SK-N-SH (cell line): ENCODE measurements around the gene KCNN3. TPM values are rescaled to one million over a fixed set of nuclear protein-coding genes. Genes with fewer than 3 reads are reported as not detected.

Source experiments
- CTCF ChIA-PET: fragments of 300-600, 350-600 bp; formaldehyde crosslinking; extraction: SDS; loops from one replicate; lab custom pipeline; 2021; lab: Yijun Ruan, JAX
- POLR2A ChIA-PET: fragments of 350-600 bp; sonication (Branson Sonifier 250); formaldehyde crosslinking; extraction: SDS; loops from one replicate; lab custom pipeline; 2020; ENCODE audit warnings: antibody characterized with exemption, inconsistent platforms; lab: Yijun Ruan, JAX
- DNase-seq: peaks from one replicate; pipeline ENCODE4 v3.0.0; 2012
- H2AFZ ChIP-seq: fragments of 200-600 bp; sonication (generic); 2 replicates; pipeline ENCODE4 v1.8.1; 2016; ENCODE audit warnings: antibody characterized with exemption, mild to moderate bottlenecking, low read depth
- H3F3A ChIP-seq: fragments of 200-600 bp; sonication (generic); replicated peaks from 2 replicates; pipeline ENCODE3; 2016; ENCODE audit warnings: antibody characterized with exemption, mild to moderate bottlenecking; ENCODE audit not compliant: insufficient read depth
- H3K27ac ChIP-seq, 2 experiments: fragments of 200-500 bp in 1 of 2; fragments of 200-600 bp in 1 of 2; sonication (Bioruptor generic) in 1 of 2; sonication (generic), shearing (Covaris generic) in 1 of 2; 2 replicates each; pipeline versions ENCODE4 v1.5.1 to v1.6.1; 2014 to 2016; ENCODE audit warnings: low read depth in 2 of 2, inconsistent platforms in 1 of 2, low read length in 1 of 2, mild to moderate bottlenecking in 1 of 2, mixed read lengths in 1 of 2
- H3K27me3 ChIP-seq: fragments of 200-600 bp; sonication (generic), shearing (Covaris generic); 2 replicates; pipeline ENCODE4 v1.6.1; 2016; ENCODE audit warnings: mixed run types; ENCODE audit not compliant: insufficient read depth
- H3K36me3 ChIP-seq, 2 experiments: fragments of 200-500 bp in 1 of 2; fragments of 200-600 bp in 1 of 2; sonication (Bioruptor generic) in 1 of 2; sonication (generic) in 1 of 2; replicated peaks in 1 of 2; 2 replicates each; pipeline versions ENCODE3 to v1.5.1; 2014 to 2016; ENCODE audit warnings: low read length in 1 of 2, mild to moderate bottlenecking in 1 of 2; ENCODE audit not compliant: insufficient read depth in 2 of 2, control insufficient read depth in 1 of 2
- H3K4me1 ChIP-seq, 2 experiments: fragments of 200-500 bp in 1 of 2; fragments of 200-600 bp in 1 of 2; sonication (Bioruptor generic) in 1 of 2; sonication (generic), shearing (Covaris generic) in 1 of 2; 2 replicates each; pipeline versions ENCODE4 v1.5.1 to v1.6.1; 2014 to 2016; ENCODE audit warnings: low read depth in 1 of 2, low read length in 1 of 2, mixed run types in 1 of 2; ENCODE audit not compliant: insufficient read depth in 2 of 2, control insufficient read depth in 1 of 2
- H3K4me2 ChIP-seq: fragments of 200-600 bp; sonication (generic), shearing (Covaris generic); 2 replicates; pipeline ENCODE4 v1.6.1; 2017; ENCODE audit warnings: mixed run types
- H3K4me3 ChIP-seq, 2 experiments: fragments of 200-500 bp in 1 of 2; fragments of 200-600 bp in 1 of 2; sonication (Bioruptor generic) in 1 of 2; sonication (generic), shearing (Covaris generic) in 1 of 2; 2 replicates each; pipeline versions ENCODE4 v1.5.1 to v1.8.1; 2014 to 2016; ENCODE audit warnings: low read depth in 2 of 2, inconsistent platforms in 1 of 2, low read length in 1 of 2, mild to moderate bottlenecking in 1 of 2, mixed read lengths in 1 of 2, moderate library complexity in 1 of 2
- H3K79me2 ChIP-seq: fragments of 200-600 bp; sonication (generic); 2 replicates; pipeline ENCODE4 v1.8.1; 2017; ENCODE audit warnings: mild to moderate bottlenecking; ENCODE audit not compliant: insufficient read depth
- H3K9ac ChIP-seq: fragments of 200-600 bp; sonication (generic); 2 replicates; pipeline ENCODE4 v1.6.1; 2017; ENCODE audit warnings: mixed run types
- H3K9me2 ChIP-seq: fragments of 200-600 bp; sonication (generic); 2 replicates; pipeline ENCODE4 v1.6.1; 2017; ENCODE audit warnings: mixed run types
- H3K9me3 ChIP-seq: fragments of 200-600 bp; sonication (generic); 2 replicates; pipeline ENCODE4 v1.6.1; 2017; ENCODE audit warnings: mixed run types, mild to moderate bottlenecking, moderate library complexity
- H4K20me1 ChIP-seq: fragments of 200-600 bp; sonication (generic); 2 replicates; pipeline ENCODE4 v1.6.1; 2017; ENCODE audit warnings: mild to moderate bottlenecking, mixed run types; ENCODE audit not compliant: insufficient read depth
- CHD2 ChIP-seq: fragments of 150-350 bp; IDR thresholded peaks from 2 replicates; pipeline ENCODE4 v1.6.1; 2018; ENCODE audit warnings: low read length; ENCODE audit not compliant: partially characterized antibody
- ELF1 ChIP-seq: IDR thresholded peaks from 2 replicates; pipeline ENCODE4 v1.4.0; 2012
- EZH2phosphoT487 ChIP-seq: fragments of 200-600 bp; sonication (generic); IDR thresholded peaks from 2 replicates; pipeline ENCODE4 v1.6.1; 2017; ENCODE audit warnings: low read depth, mixed run types, mild to moderate bottlenecking, antibody characterized with exemption, moderate library complexity, borderline replicate concordance
- FOSL2 ChIP-seq: IDR thresholded peaks from 2 replicates; pipeline ENCODE4 v1.4.0; 2012; ENCODE audit warnings: low read depth, mild to moderate bottlenecking, moderate library complexity, borderline replicate concordance
- FOXJ3 ChIP-seq: sonication (generic); formaldehyde crosslinking; IDR thresholded peaks from 2 replicates; pipeline ENCODE4 v1.5.1; 2020; ENCODE audit warnings: mild to moderate bottlenecking, missing genetic modification reagents
- GABPA ChIP-seq: IDR thresholded peaks from 2 replicates; pipeline ENCODE4 v1.4.0; 2012; ENCODE audit warnings: low read depth, mild to moderate bottlenecking
- GATA2 ChIP-seq: sonication (generic); formaldehyde crosslinking; IDR thresholded peaks from 2 replicates; pipeline ENCODE4 v1.5.0; 2020; ENCODE audit warnings: mild to moderate bottlenecking, missing genetic modification reagents
- MAX ChIP-seq: IDR thresholded peaks from 2 replicates; pipeline ENCODE4 v1.4.0; 2012; ENCODE audit warnings: low read depth
- MEF2A ChIP-seq: IDR thresholded peaks from 2 replicates; pipeline ENCODE4 v1.4.0; 2012; ENCODE audit warnings: low read depth, borderline replicate concordance
- MXI1 ChIP-seq: IDR thresholded peaks from 2 replicates; pipeline ENCODE4 v1.6.1; 2012; ENCODE audit warnings: mild to moderate bottlenecking, low read depth, low read length, improper control_type of control experiment
- NRF1 ChIP-seq: IDR thresholded peaks from 2 replicates; pipeline ENCODE4 v1.6.1; 2012; ENCODE audit warnings: low read depth, mild to moderate bottlenecking, low read length
- POLR2AphosphoS5 ChIP-seq: IDR thresholded peaks from 2 replicates; pipeline ENCODE4 v1.6.1; 2012; ENCODE audit warnings: low read depth, low read length
- RCOR1 ChIP-seq: fragments of 150-350 bp; IDR thresholded peaks from 2 replicates; pipeline ENCODE4 v1.6.1; 2017; ENCODE audit warnings: antibody characterized with exemption, low read length
- RFX5 ChIP-seq: IDR thresholded peaks from 2 replicates; pipeline ENCODE4 v1.6.1; 2012; ENCODE audit warnings: mild to moderate bottlenecking, improper control_type of control experiment, low read length
- SIN3A ChIP-seq: IDR thresholded peaks from 2 replicates; pipeline ENCODE4 v1.6.1; 2012; ENCODE audit warnings: low read depth, mild to moderate bottlenecking, low read length, moderate library complexity, borderline replicate concordance
- TEAD4 ChIP-seq: IDR thresholded peaks from 2 replicates; pipeline ENCODE4 v1.4.0; 2012; ENCODE audit warnings: mild to moderate bottlenecking, borderline replicate concordance; ENCODE audit not compliant: insufficient read depth
- USF1 ChIP-seq: IDR thresholded peaks from 2 replicates; pipeline ENCODE4 v1.4.0; 2012; ENCODE audit warnings: low read depth, borderline replicate concordance
- USF2 ChIP-seq: fragments of 150-350 bp; IDR thresholded peaks from 2 replicates; pipeline ENCODE4 v1.6.1; 2017; ENCODE audit warnings: antibody characterized with exemption, low read length, low read depth, borderline replicate concordance
- WGBS: methylation state at CpG from one replicate; pipeline ENCODE4 v1.1.6; 2017; ENCODE audit warnings: low lambda C conversion rate; 5-methylcytosine and 5-hydroxymethylcytosine counted together
- polyA plus RNA-seq, 3 experiments: library from polyadenylated mRNA; depleted of rRNA; stranded (reverse); fragments of >200 nt; gene quantifications; 2 replicates each; pipeline ENCODE4 v1.2.3, GENCODE V29; 2012
- TF ChIP-seq, protein P1 (sequence below): fragments of 150-350 bp; IDR thresholded peaks from 2 replicates; pipeline ENCODE4 v1.6.1; 2016; ENCODE audit warnings: mild to moderate bottlenecking, low read depth, low read length
- TF ChIP-seq, protein P2 (sequence below): IDR thresholded peaks from 2 replicates; pipeline ENCODE4 v1.4.0; 2012; ENCODE audit warnings: low read depth, borderline replicate concordance

KCNN3 gene
- polyA plus RNA-seq, 1 of the 3 experiments (the other 2 are of a cell fraction), result 0.16 TPM

DNA sequence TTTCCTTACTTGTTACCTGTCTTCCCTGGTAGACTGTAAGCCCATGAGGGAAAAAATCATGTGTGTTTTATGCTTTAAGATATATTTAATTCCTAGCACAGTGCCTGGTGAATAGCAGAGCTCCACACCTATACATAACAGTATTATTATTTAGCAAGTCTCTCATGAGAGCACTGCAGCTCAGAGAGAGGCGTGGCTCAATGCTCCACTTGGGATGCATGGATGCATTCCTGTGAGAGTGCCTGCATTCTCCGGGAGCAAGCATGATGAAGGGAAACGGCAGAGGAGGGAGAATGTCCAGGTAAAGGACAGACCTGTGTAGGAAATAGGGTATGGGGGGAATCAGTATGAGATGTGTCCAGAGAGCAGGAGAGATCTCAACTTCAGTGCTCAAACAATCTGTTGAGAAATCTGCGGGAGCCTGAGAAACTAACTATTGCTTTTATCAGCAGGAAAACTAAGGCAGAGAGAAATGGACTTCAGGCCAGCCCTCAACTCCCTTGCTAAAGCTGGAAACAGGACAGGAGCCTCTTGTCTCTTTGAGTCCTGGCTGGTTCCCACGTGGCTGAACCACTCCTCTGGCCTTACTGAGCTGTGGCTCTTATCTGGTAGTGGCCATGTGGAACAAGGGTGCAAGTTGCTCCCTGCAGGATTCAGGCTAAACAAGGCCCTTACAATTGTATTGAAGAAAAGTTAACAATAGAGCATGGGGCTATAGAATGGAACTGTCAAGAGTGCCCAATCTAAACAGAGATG, 113.1 kb downstream of the KCNN3 start:
- Histone ChIP-seq H3K36me3 (no peaks in the 10 kb centered on the region), H3K9ac (no peak overlapping the region), H3K4me3 (no peak overlapping the region), H2AFZ (no peak overlapping the region), H3K4me1 (peaks cover 0 to under 1% of the 10 kb centered on the region in 2 experiments; a peak in 1 of 4 replicates), H3K79me2 (no peaks in the 10 kb centered on the region), H3K27me3 (peaks cover 12% of the 10 kb centered on the region), H4K20me1 (no peaks in the 10 kb centered on the region), H3K9me2 (no peaks in the 10 kb centered on the region), H3F3A (no peaks in the 10 kb centered on the region), H3K4me2 (no peak overlapping the region), H3K9me3 (no peaks in the 10 kb centered on the region), H3K27ac (no peak overlapping the region)
- 62% methylated on average over 5 of the region's 5 CpGs for WGBS
- ChIA-PET CTCF (interaction anchor here (1.0 to 1.4 kb wide), 5 partner anchors 15 to 122 kb away, joined by 3 to 4 read pairs (median 4); partner anchors contain the start of gene KCNN3), POLR2A (no interaction called here)
- no peak for DNase-seq
- TF ChIP-seq TEAD4 (no peak), GATA2 (CRISPR knock-in tag) (no peak), MEF2A (no peak), RCOR1 (no peak), FOSL2 (no peak), USF2 (no peak), MAX (no peak), ELF1 (no peak), FOXJ3 (CRISPR knock-in tag) (no peak), POLR2AphosphoS5 (no peak), EZH2phosphoT487 (no peak), USF1 (no peak), SIN3A (no peak), RFX5 (no peak), GABPA (no peak), NRF1 (no peak), MXI1 (no peak), CHD2 (no peak)
- TF ChIP-seq, protein P1, sequence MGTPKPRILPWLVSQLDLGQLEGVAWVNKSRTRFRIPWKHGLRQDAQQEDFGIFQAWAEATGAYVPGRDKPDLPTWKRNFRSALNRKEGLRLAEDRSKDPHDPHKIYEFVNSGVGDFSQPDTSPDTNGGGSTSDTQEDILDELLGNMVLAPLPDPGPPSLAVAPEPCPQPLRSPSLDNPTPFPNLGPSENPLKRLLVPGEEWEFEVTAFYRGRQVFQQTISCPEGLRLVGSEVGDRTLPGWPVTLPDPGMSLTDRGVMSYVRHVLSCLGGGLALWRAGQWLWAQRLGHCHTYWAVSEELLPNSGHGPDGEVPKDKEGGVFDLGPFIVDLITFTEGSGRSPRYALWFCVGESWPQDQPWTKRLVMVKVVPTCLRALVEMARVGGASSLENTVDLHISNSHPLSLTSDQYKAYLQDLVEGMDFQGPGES, result no peak
- TF ChIP-seq, protein P2, sequence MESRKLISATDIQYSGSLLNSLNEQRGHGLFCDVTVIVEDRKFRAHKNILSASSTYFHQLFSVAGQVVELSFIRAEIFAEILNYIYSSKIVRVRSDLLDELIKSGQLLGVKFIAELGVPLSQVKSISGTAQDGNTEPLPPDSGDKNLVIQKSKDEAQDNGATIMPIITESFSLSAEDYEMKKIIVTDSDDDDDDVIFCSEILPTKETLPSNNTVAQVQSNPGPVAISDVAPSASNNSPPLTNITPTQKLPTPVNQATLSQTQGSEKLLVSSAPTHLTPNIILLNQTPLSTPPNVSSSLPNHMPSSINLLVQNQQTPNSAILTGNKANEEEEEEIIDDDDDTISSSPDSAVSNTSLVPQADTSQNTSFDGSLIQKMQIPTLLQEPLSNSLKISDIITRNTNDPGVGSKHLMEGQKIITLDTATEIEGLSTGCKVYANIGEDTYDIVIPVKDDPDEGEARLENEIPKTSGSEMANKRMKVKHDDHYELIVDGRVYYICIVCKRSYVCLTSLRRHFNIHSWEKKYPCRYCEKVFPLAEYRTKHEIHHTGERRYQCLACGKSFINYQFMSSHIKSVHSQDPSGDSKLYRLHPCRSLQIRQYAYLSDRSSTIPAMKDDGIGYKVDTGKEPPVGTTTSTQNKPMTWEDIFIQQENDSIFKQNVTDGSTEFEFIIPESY, result no peak
